ENCODE data around the gene TFF1.

Gene TFF1

GRCh38 chr21:42361286-42361685 lies 5.0 kb downstream of the TFF1 start:
- DNase-seq = no peak

GRCh38 chr21:42360317-42360716 lies 6.0 kb downstream of the TFF1 start:
- no peak for DNase-seq

- DNase-seq = no peak
Measured at GRCh38 chr21:42358937-42359336, 7.4 kb downstream of the TFF1 start.

- DNase-seq = no peak
Measured at GRCh38 chr21:42358261-42358660, 8.1 kb downstream of the TFF1 start.

- no peak for DNase-seq
Measured at GRCh38 chr21:42357307-42357706, 9.0 kb downstream of the TFF1 start.

GRCh38 chr21:42356650-42357049 lies 9.7 kb downstream of the TFF1 start:
- DNase-seq = no peak

- DNase-seq = no peak
Measured at GRCh38 chr21:42356046-42356445, 10.3 kb downstream of the TFF1 start.

- DNase-seq = no peak
Measured at GRCh38 chr21:42353623-42354022, 12.7 kb downstream of the TFF1 start.

GRCh38 chr21:42352441-42353095 lies 13.8 kb downstream of the TFF1 start:
- DNase-seq = no peak

- no peak for DNase-seq
Measured at GRCh38 chr21:42351626-42352440, 14.5 kb downstream of the TFF1 start.

- no peak for DNase-seq
Measured at GRCh38 chr21:42350927-42351426, 15.4 kb downstream of the TFF1 start, which contains the start of gene TFF2. Gene TFF2, minus strand, starts transcription at chr21:42350994. Its CDS starts 37 bp downstream, at chr21:42350957.

GRCh38 chr21:42350318-42350910 lies 15.9 kb downstream of the TFF1 start:
- no peak for DNase-seq

GRCh38 chr21:42349420-42350317 lies 16.7 kb downstream of the TFF1 start:
- no peak for DNase-seq

GRCh38 chr21:42348762-42349161 lies 17.6 kb downstream of the TFF1 start:
- no peak for DNase-seq

GRCh38 chr21:42347601-42348327 lies 18.6 kb downstream of the TFF1 start:
- no peak for DNase-seq

GRCh38 chr21:42346866-42347600 lies 19.3 kb downstream of the TFF1 start:
- DNase-seq = no peak

- no peak for DNase-seq
Measured at GRCh38 chr21:42346441-42346840, 19.9 kb downstream of the TFF1 start.

- no peak for DNase-seq
Measured at GRCh38 chr21:42344631-42345030, 21.7 kb downstream of the TFF1 start.

GRCh38 chr21:42343963-42344510 lies 22.3 kb downstream of the TFF1 start:
- DNase-seq = no peak

- DNase-seq = no peak
Measured at GRCh38 chr21:42343556-42343955, 22.8 kb downstream of the TFF1 start.

- DNase-seq = no peak
Measured at GRCh38 chr21:42343101-42343500, 23.2 kb downstream of the TFF1 start.

Measured in fibroblast of skin of abdomen (primary cell).